H1 (cell line): ENCODE measurements around the gene DIPK1A. TPM values are rescaled to one million over a fixed set of nuclear protein-coding genes. Genes with fewer than 3 reads are reported as not detected.

ENCODE experiments used
- CTCF ChIA-PET: fragments of 300-600 bp; sonication (Branson Sonifier 250); formaldehyde crosslinking; loops from one replicate; lab custom pipeline; 2021; ENCODE audit not compliant: partially characterized antibody; lab: Charles Lee
- POLR2A ChIA-PET: fragments of 300-600 bp; sonication (Branson Sonifier 250); formaldehyde crosslinking; loops from one replicate; lab custom pipeline; 2021; ENCODE audit warnings: inconsistent platforms; ENCODE audit not compliant: partially characterized antibody; lab: Charles Lee
- DNase-seq, 2 experiments: peaks; one replicate each; pipeline versions ENCODE4 v3.0.0 to v3.0.0-alpha.2; 2010 to 2022; ENCODE audit warnings: low spot score in 2 of 2, low read depth in 1 of 2, mixed read lengths in 1 of 2
- FAIRE-seq: peaks from 2 replicates; lab custom pipeline; 2011; peaks lifted over from hg19 to GRCh38; lab: Jason Lieb, UNC
- H2AFZ ChIP-seq: 2 replicates; pipeline ENCODE4 v1.8.1; 2012; ENCODE audit warnings: low read length, inconsistent platforms
- H2AK5ac ChIP-seq: 2 replicates; pipeline ENCODE4 v1.6.1; 2013; ENCODE audit warnings: low read depth, low read length
- H2BK120ac ChIP-seq: replicated peaks from 2 replicates; pipeline ENCODE3; 2013; ENCODE audit warnings: low read depth, low read length, inconsistent platforms
- H2BK12ac ChIP-seq: 2 replicates; pipeline ENCODE4 v1.6.1; 2013; ENCODE audit warnings: low read depth, low read length
- H2BK15ac ChIP-seq: 2 replicates; pipeline ENCODE4 v1.6.1; 2013; ENCODE audit warnings: low read length
- H2BK20ac ChIP-seq: 2 replicates; pipeline ENCODE4 v1.6.1; 2013; ENCODE audit warnings: low read length
- H2BK5ac ChIP-seq: 2 replicates; pipeline ENCODE4 v1.6.1; 2013; ENCODE audit warnings: low read depth, low read length
- H3K14ac ChIP-seq: 2 replicates; pipeline ENCODE4 v1.6.1; 2013; ENCODE audit warnings: inconsistent platforms; ENCODE audit not compliant: insufficient read length
- H3K18ac ChIP-seq: 2 replicates; pipeline ENCODE4 v1.6.1; 2013; ENCODE audit warnings: low read length; ENCODE audit errors: extremely low read depth
- H3K23ac ChIP-seq: 2 replicates; pipeline ENCODE4 v1.6.1; 2013; ENCODE audit warnings: inconsistent platforms; ENCODE audit not compliant: insufficient read length
- H3K23me2 ChIP-seq: 2 replicates; pipeline ENCODE4 v1.6.1; 2013; ENCODE audit warnings: low read depth, low read length
- H3K27ac ChIP-seq: 2 replicates; pipeline ENCODE4 v1.6.1; 2011; ENCODE audit warnings: low read depth, low read length, inconsistent platforms
- H3K27me3 ChIP-seq, 4 experiments: replicated peaks in 1 of 4; 1 replicate in 1 of 4; 2 replicates in 3 of 4; pipeline versions ENCODE4 v1.6.1 to v1.8.1; 2011 to 2013; ENCODE audit warnings: low read length in 3 of 4, mild to moderate bottlenecking in 3 of 4, inconsistent platforms in 2 of 4, mixed read lengths in 2 of 4, moderate library complexity in 1 of 4; ENCODE audit not compliant: control insufficient read depth in 3 of 4, insufficient read depth in 3 of 4; ENCODE audit errors: extremely low read depth in 1 of 4
- H3K36me3 ChIP-seq, 4 experiments: 2 replicates each; pipeline versions ENCODE4 v1.6.1 to v1.8.1; 2011 to 2013; ENCODE audit warnings: mild to moderate bottlenecking in 4 of 4, low read length in 3 of 4, moderate library complexity in 2 of 4, control low read depth in 1 of 4, inconsistent platforms in 1 of 4; ENCODE audit not compliant: insufficient read depth in 4 of 4, control insufficient read depth in 2 of 4
- H3K4ac ChIP-seq: replicated peaks from 2 replicates; pipeline ENCODE3; 2013; ENCODE audit warnings: low read length, low read depth, mixed read lengths, inconsistent platforms; ENCODE audit not compliant: insufficient read length
- H3K4me1 ChIP-seq, 4 experiments: replicated peaks in 1 of 4; 1 replicate in 1 of 4; 2 replicates in 3 of 4; pipeline versions ENCODE4 v1.6.1 to v1.8.1; 2011 to 2013; ENCODE audit warnings: low read length in 3 of 4, inconsistent platforms in 2 of 4, mixed read lengths in 1 of 4; ENCODE audit not compliant: insufficient read depth in 4 of 4, control insufficient read depth in 3 of 4
- H3K4me2 ChIP-seq, 2 experiments: 2 replicates each; pipeline versions ENCODE4 v1.6.1 to v1.8.1; 2011 to 2013; ENCODE audit warnings: low read depth in 2 of 2, low read length in 2 of 2, control low read depth in 1 of 2, inconsistent platforms in 1 of 2, mild to moderate bottlenecking in 1 of 2; ENCODE audit not compliant: insufficient read depth in 1 of 2
- H3K4me3 ChIP-seq, 4 experiments: fragments of 200-600, 300-600 bp in 1 of 4; sonication (generic), shearing (Covaris generic), sonication (Bioruptor Twin) in 1 of 4; 2 replicates each; pipeline versions ENCODE4 v1.5.1 to v1.8.1; 2011 to 2016; ENCODE audit warnings: low read length in 4 of 4, low read depth in 3 of 4, control low read depth in 2 of 4, inconsistent platforms in 2 of 4, mild to moderate bottlenecking in 2 of 4, mixed read lengths in 1 of 4, moderate library complexity in 1 of 4; ENCODE audit not compliant: insufficient read depth in 2 of 4; ENCODE audit errors: extremely low read depth in 1 of 4
- H3K56ac ChIP-seq: replicated peaks from 2 replicates; pipeline ENCODE3; 2013; ENCODE audit warnings: low read depth, mild to moderate bottlenecking, mixed read lengths, low read length, inconsistent platforms; ENCODE audit not compliant: insufficient read length
- H3K79me1 ChIP-seq: 2 replicates; pipeline ENCODE4 v1.6.1; 2013; ENCODE audit warnings: low read depth, low read length, control low read depth
- H3K79me2 ChIP-seq, 2 experiments: 2 replicates each; pipeline versions ENCODE4 v1.6.1 to v1.8.1; 2012 to 2013; ENCODE audit warnings: low read length in 2 of 2, mild to moderate bottlenecking in 2 of 2, inconsistent platforms in 1 of 2; ENCODE audit not compliant: insufficient read depth in 2 of 2, control insufficient read depth in 1 of 2
- H3K9ac ChIP-seq, 4 experiments: replicated peaks in 1 of 4; 1 replicate in 1 of 4; 2 replicates in 3 of 4; pipeline versions ENCODE4 v1.6.1 to v1.8.1; 2011 to 2013; ENCODE audit warnings: low read depth in 3 of 4, low read length in 3 of 4, control low read depth in 2 of 4, mild to moderate bottlenecking in 2 of 4, moderate library complexity in 2 of 4, inconsistent platforms in 1 of 4; ENCODE audit errors: extremely low read depth in 1 of 4
- H3K9me3 ChIP-seq, 2 experiments: 2 replicates each; pipeline versions ENCODE4 v1.6.1 to v1.8.1; 2012 to 2013; ENCODE audit warnings: mild to moderate bottlenecking in 2 of 2, moderate library complexity in 2 of 2, control low read depth in 1 of 2, inconsistent platforms in 1 of 2, low read depth in 1 of 2, low read length in 1 of 2, mixed read lengths in 1 of 2; ENCODE audit not compliant: insufficient read depth in 2 of 2
- H4K20me1 ChIP-seq, 2 experiments: replicated peaks in 1 of 2; 2 replicates each; pipeline versions ENCODE3 to v1.8.1; 2011 to 2013; ENCODE audit warnings: inconsistent platforms in 2 of 2, low read length in 2 of 2, mild to moderate bottlenecking in 1 of 2; ENCODE audit not compliant: insufficient read depth in 2 of 2, control insufficient read depth in 1 of 2
- H4K5ac ChIP-seq: 2 replicates; pipeline ENCODE4 v1.6.1; 2013; ENCODE audit warnings: low read length, low read depth, mixed read lengths, inconsistent platforms; ENCODE audit not compliant: insufficient read length
- H4K8ac ChIP-seq: 2 replicates; pipeline ENCODE4 v1.8.0; 2013; ENCODE audit warnings: mild to moderate bottlenecking, moderate library complexity, low read length, inconsistent platforms; ENCODE audit not compliant: insufficient read depth; ENCODE audit errors: extremely low read depth
- H4K91ac ChIP-seq: replicated peaks from 2 replicates; pipeline ENCODE3; 2013; ENCODE audit warnings: low read length, mixed read lengths, inconsistent platforms; ENCODE audit not compliant: insufficient read length
- CBX5 ChIP-seq: fragments of 300-800, 300-1000 bp; sonication (generic); IDR thresholded peaks from 2 replicates; pipeline ENCODE4 v1.7.1; 2016; ENCODE audit warnings: antibody characterized with exemption, low read length, low read depth
- SIRT6 ChIP-seq: IDR thresholded peaks from one replicate; pipeline ENCODE4 v1.7.1; 2012; ENCODE audit warnings: low read length, inconsistent platforms
- TEAD4 ChIP-seq: IDR thresholded peaks from 2 replicates; pipeline ENCODE4 v1.6.1; 2012; ENCODE audit warnings: low read depth, low read length, inconsistent platforms, mixed read lengths
- WGBS, 2 experiments: shearing (Covaris generic) in 1 of 2; methylation state at CpG; one replicate each; pipeline versions ENCODE4 v1.1.6 to v1.1.7; 2013 to 2015; ENCODE audit warnings: low lambda C conversion rate in 2 of 2, mixed read lengths in 2 of 2, inconsistent platforms in 1 of 2, low coverage in 1 of 2, missing lambda C conversion rate in 1 of 2; ENCODE audit not compliant: insufficient replicate concordance in 2 of 2, insufficient coverage in 1 of 2, insufficient read length in 1 of 2; ENCODE audit errors: extremely low coverage in 1 of 2, missing lambda C conversion rate in 1 of 2; 5-methylcytosine and 5-hydroxymethylcytosine counted together
- polyA plus RNA-seq, 7 experiments: library from polyadenylated mRNA; depleted of rRNA in 3 of 7; stranded (reverse) in 5 of 7; unstranded in 2 of 7; fragments of >200 nt in 5 of 7; fragments of 200-250 nt in 2 of 7; gene quantifications; 1 replicate in 5 of 7; 2 replicates in 1 of 7; 4 replicates in 1 of 7; pipeline versions ENCODE4 v1.2.1 to v1.2.3, GENCODE V29; 2011 to 2013; ENCODE audit warnings: missing spikeins in 2 of 7, mixed read lengths in 2 of 7
- total RNA-seq: library from RNA; stranded (reverse); fragmentation: NEBNext Ultra II Directional; extraction: Animal tissue kit (Norgen Biotek cat#: 25700); gene quantifications from 2 replicates; pipeline ENCODE4 v1.2.1, GENCODE V29; 2021

Gene DIPK1A
- total and polyA plus RNA-seq, 2 of the 8 experiments (the other 6 are each of a cell fraction or from before 2014, with no cell fraction given): 2.5 to 5.0 TPM

DNA sequence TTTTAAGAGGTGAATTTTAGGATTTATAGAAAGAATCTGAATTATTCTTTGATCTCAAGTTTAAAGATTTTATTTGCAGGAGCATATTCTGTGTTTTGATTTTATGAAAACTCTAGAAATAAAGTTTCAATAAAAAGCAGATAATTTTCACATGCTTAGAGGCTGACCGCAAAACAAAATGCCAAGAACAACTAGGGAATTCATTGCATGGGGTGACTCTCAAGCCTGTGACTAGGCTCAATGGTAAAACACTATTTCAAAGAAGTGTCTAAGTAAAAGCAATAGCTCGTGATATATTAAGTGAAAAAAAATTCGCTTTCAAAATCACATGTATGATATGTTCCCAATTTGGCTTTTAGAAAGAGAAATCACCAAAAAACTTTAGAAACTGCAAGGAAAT lies 79.9 kb downstream of the DIPK1A start:
- Histone ChIP-seq H3K9ac (no peak overlapping the region), H3K79me1 (no peaks in the 10 kb centered on the region), H3K79me2 (no peaks in the 10 kb centered on the region), H4K8ac (no peak overlapping the region), H3K27ac (no peak overlapping the region), H3K18ac (no peak overlapping the region), H3K14ac (no peak overlapping the region), H2BK20ac (no peak overlapping the region), H2BK15ac (no peak overlapping the region), H3K4me1 (no peaks in the 10 kb centered on the region; a peak in 2 of 7 replicates), H2AFZ (no peak overlapping the region), H3K4ac (no peak overlapping the region), H2BK5ac (no peak overlapping the region), H4K5ac (no peak overlapping the region), H2AK5ac (no peak overlapping the region), H3K27me3 (no peaks in the 10 kb centered on the region), H3K23ac (no peak overlapping the region), H3K36me3 (no peaks in the 10 kb centered on the region), H2BK120ac (no peak overlapping the region), H3K4me2 (no peak overlapping the region), H3K23me2 (no peaks in the 10 kb centered on the region), H2BK12ac (no peak overlapping the region), H3K4me3 (no peak overlapping the region), H3K56ac (no peak overlapping the region)
- CTCF ChIA-PET: no interaction called here
- DNase-seq (no peak), FAIRE-seq (no peak)
- POLR2A ChIA-PET: no interaction called here
- TF ChIP-seq CBX5 (no peak), SIRT6 (no peak), TEAD4 (no peak)
- TF ChIP-seq, all 59 proteins: peak for 0
- Histone ChIP-seq H3K9me3 (no peaks in the 10 kb centered on the region), H4K20me1 (no peaks in the 10 kb centered on the region), H4K91ac (no peak overlapping the region)
- 87% methylated on average over 3 of the region's 3 CpGs; no CpG with 5 or more reads in 1 of the 2 experiments for WGBS, 2 experiments
